SKM-1 (cell line): ENCODE data around the gene ACTRT2.

Experiments
- DNase-seq: peaks from one replicate; lab custom pipeline; 2025; ENCODE audit not compliant: unreplicated experiment; lab: John Stamatoyannopoulos, UW

Gene ACTRT2

DNA sequence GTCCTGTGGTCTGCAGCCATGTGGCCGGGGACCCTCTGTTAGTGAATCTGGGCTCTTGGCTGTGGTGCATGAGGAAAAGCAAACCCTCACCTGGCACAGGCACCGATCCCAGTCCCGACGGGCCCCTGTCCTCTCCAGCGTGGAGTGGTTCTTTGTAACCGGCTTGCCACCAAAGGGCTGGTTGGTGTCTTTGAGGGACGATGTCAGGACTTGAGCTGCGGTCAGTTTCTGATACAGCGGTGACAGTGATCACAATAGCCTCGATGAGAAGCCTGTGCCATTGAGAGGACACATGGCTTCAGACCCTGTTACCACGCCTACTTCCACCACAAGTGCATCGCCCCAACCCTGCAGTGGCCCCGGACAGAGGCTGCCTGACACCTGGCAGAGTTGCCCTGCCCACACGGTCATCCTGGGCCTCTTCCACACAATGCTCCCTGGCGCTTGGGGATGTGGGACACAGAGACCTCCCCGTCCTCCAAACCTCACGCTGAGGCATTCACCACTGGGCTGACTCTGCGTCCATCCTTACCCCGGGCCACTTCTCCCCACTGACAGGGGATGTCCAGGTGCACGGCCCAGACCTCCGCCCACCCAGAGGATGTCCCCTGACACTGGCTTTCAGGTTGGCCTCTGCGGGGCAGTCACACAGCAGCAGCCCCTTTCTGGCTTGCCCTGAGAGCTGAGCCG is 18.8 kb upstream of the ACTRT2 start:
- DNase-seq, result no peak

DNA sequence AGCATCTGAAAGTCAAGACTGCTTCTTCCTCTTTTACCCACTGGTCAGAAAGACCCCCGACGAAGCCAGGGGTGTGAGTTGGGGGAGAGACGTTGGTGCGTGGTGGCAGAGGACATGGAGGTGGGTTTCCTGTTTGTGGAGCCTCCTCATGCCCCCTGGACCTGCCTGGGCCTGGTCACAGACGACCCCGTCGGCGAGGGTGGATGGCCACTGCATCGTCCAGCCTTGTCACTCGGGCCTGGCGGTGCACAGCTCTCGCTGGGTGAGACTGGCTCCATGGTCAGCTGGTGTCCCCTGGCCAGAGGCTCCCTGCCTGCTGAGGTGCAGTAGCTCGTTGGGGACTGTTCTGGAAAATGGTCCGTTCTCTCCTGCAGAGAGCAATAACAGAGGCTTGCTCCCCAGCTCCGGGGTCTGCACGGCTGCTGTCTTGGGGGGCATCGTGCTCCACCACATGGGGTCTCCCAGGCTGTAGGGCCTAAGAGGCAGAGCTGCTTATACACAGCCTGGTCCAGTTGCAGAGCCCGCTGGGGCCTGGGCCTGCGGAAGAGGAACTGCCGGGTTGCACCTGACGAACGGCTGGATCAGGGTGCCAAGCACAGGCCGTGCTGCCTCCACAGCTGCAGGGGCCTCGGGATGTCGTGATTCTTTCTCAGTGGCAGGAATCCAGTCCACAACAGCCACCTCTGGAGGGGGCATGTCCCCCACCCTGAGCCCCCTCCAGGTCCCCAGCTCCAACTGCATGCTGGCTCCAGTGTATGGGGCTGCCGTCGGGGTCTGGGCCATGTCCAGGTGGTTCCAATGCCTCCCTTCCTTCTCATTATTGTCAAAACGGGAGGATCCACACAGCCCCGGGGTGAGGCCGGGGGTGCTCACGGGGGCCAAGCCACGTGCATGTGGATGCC is 18.0 kb upstream of the ACTRT2 start:
- DNase-seq, result no peak

DNA sequence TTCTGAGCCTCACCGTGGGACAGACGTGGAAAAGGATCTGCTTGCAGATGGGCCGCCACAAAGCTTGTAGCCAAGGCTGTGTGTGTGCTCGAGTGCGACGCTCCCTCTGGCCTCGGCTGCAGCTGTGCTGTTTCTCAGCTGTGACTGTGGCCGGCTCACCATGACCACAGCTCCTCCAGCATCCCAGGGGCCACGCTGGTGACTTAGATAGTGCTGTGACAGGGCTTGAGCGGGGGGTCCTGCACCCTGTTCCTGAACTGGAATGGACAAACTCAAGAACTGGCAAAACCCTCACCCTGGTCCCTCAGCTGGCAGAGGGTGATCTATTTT is 17.4 kb upstream of the ACTRT2 start:
- no peak for DNase-seq

DNA sequence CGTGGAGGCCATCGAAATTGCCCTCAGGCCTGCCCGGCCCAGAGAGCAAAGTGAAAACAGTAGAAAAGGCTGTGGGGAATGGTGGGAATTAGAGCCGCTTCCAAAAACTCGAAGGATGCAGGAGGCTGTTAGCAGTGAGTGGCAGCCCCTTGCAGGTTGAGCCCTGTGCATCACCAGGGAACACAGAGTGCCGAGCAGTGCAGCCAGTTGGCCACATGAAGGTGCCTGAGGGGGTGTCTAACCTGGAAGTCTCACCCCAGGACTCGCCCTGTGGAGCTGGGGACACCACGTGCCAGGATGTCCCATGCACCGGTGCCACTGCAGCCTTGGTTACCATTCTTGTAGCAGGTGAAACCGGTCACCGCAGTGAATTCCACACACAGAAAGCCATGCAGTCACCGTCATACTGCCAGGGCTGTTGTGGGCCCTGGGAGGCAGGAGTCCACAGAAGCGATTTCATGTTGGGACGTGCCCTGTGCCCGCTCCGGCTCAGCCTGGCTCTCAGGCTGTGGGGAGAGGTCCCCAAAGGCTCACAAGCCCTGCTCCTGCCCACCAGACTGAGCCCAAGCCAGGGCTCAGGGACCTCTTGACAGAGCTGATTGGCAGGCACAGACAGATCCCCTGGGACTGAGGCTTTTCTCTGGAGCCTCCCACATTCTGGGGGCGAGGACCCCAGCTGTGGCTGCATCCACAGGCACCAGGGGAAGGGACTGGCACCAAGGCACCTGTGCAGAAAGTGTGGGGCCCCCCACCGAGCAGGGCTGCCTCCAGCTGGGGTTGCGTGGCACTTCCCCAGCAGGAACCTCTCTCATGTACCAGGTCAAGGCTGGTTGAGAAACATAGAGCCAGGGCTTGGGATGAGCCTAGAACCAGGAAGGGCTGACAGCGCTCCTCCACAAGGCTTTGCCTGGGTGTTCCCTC is 16.7 kb upstream of the ACTRT2 start:
- no peak for DNase-seq

DNA sequence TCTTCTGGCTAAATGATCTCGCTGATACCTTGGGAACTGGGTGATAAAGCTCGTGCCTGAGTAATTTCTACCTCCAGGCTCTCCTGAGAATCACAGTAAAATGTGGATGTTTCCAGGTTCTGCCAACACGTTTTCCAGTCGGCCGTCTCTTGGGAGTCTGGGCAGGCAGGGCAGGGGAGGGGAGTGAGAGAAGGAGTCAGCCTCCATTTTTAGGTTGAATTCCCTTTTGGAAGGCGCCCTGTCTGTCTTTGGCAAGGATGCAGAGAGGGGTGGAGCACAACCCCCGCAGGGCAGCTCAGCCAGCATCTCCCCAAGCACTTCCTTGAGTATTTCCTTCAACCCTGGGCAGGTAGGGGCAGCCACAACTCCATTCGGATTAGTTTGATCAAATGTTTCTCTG is 15.5 kb upstream of the ACTRT2 start:
- no peak for DNase-seq

DNA sequence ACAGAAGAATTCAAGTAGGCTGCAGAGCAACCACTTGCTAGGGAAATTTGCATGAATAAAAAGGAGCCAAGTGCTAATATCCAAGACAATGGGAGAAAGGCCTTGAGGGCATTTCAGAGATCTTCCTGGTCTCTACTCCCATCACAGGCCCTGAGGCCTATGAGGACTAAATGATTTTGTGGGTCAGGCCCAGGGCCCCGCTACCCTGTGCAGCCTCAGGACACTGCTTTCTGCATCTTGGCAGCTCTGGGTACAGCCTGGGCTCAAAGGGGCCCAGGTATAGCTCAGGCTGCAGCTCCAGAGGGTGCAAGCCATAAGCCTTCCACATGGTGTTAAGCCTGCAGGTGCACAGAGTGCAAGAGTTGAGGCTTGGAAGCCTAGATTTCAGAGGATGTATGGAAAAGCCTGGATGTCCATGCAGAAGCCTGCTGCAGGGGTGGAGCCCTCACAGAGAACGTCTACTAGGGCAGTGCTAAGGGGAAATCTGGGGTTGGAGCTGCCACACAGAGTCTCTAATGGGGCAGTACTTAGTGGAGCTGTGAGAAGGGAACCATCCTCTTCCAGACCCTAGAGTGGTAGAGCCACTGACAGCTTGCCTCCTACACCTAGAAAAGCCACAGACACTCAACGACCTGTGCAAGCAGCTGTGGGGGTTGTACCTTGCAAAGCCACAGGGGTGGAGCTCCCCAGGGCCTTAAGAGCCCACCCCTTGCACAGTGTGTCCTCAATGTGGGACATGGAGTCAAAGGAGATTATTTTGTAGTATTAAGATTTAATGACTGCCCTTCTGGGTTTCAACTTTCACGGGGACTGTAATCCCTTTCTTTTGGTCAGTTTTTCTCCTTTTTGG is 13.7 kb upstream of the ACTRT2 start:
- DNase-seq, result no peak

DNA sequence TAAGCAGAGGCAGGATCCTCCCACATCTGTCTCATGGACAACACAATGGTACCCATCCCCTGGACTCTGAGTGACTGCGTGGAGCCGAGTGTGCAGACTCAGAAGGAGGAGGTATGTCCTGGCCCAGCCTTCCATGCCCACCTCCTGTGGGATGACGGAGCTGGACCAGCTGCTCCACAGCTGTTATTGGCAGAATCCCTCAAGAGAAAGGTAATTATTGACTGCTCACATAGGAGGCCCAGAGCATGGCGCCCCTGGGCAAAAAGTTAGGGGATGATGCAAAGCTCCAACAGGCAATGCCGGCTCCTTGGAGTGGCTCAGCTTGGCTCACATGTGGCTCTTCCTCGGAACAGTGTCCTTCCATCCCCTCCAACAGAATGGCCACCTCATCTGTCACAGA is 12.2 kb upstream of the ACTRT2 start:
- no peak for DNase-seq

DNA sequence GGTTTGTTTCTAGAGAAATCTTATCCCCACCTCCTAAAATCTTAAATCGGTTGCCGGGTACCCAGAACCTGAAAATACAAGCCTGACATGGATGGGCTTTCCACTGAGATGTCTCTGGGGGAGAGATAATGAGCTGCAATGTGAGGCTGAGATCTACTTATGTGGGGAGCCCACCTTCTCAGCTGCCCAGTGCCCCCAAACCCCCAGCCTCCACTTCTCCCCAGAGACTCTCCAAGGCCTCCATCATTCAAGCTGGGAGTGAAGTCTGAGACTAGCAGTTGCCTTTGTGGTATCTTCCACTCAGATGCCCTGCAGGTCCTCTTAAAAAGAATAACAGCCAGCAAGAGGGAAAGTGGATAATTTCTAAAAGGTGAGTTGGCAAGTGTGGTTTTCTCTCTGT is 11.7 kb upstream of the ACTRT2 start:
- DNase-seq, result no peak

DNA sequence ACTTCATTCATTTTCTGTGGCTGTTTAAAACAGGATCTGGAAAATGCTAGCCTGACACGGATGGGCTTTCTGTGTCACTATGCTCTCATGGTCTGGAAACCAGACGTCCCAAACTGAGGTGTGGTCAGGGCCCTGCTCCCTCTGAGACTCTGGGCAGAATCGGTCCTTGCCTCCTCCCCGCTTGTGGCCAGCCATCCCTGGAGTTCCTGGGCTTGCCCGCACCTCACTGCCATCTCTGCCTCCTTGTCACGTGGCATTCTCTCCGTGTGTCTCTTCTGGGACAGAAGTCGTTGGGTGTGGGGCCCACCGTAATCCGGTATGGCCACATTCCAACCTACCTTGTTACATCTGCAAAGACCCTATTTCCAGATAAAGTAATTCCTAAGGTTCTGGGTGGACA is 10.1 kb upstream of the ACTRT2 start:
- no peak for DNase-seq

DNA sequence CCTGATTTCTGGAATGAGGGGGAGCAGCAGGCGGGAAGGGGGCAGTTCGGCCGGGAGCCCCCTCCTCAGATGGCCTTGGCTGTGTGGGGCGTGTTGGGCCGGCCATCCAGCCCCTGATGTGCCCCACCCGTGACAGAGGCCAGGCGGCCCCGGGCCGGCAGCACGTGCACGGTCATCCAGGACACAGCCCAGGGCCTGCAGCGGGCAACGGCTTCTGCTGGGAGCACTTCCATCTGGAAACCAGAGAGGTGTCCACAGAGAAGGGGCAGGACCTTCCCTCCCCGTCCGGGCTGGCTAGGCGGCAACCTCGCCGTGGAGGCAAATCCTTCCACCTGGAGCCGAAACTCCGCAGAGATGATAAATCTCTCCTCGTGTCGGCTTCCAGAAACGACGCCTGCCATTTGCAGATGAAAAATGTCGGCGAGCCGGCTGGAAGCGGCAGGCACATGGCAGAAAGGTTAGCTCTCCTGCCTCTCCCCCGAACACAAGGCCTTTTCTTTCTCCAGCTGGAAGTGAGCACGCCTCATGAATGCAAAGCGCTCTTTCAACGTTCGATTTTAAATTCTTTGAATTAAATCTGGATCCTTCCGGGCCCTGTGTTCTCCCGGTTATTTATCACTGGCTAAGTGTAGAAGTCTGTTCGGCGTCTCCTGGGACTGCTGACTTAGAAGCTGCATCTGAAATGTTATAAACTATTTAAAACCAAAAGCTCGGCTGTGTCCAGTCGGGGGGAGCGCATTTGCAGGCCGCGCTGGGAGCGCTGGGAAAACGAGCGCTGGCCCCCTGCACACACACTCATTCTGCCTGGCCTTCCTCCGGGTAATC is 9.4 kb upstream of the ACTRT2 start:
- DNase-seq, result no peak

DNA sequence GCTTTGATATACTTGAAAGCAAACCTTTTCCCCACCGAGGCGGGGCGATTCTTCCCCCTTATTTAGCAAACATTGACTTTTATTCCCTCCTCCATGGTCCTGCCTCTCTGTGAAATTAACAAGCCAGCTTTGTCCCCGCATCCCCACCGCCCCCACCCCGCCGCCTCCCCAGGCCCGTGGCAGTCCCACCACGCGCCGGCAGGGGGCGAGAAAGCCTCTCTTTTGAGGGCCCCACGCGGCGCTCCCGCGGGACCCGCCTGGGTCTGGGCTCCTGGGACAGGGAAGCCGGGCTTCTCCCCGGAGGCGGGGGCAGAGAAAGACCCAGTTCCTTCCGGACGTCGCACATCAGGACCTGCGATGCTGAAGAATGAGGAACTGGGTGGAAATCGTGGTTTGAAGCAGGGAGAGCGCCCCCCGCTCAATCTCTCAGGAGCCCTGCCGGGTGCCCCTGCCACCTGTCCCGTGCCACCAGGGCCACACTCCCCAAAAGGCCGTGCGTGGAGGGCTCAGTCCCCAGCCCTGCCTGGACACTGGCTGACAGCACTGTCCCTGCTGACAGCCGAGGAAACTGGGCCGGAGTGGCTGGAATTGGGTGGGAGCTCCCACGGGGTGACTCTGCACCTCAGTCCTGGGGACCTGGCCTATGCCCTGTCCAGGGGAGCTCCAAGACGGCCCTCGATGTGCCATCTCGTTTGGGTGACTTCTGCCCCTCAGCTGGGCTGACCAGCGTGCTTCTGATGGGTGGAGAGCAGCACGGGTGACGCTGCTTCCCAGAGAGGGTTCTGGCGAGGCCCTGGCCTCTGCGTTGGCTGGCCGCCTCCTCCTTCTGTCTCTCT is 8.6 kb upstream of the ACTRT2 start:
- no peak for DNase-seq

DNA sequence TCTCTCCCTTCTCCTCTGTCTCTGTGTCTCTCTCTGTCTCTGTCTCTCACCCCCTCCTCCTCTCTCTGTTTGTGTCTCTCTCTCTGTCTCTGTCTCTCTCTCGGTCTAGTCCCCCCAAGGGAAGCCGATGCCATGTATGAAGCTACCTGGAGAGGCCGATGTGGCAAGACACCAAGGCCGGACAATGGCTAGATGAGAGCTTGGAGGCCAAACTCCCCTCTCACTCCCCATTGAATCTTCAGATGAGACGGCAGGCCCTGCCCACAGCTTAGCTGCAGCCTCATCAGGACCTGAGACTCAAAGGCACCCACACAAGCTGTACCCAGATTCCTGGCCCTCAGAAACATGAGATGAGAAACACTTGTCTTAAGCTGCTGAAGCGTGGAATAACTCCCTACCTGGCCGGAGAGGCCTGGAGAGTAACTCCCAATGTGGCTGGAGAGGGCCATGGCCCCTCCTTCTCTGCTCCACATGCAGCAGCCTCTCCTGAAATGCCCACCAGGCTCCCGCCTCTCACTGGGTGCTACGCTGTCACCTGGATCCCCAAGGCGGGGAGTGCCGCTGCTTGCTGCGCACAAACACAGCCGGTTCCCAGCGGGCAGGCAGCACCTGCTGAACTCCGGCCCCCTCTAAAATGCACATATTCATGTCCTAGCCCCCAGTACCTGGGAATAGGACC is 7.8 kb upstream of the ACTRT2 start:
- no peak for DNase-seq

DNA sequence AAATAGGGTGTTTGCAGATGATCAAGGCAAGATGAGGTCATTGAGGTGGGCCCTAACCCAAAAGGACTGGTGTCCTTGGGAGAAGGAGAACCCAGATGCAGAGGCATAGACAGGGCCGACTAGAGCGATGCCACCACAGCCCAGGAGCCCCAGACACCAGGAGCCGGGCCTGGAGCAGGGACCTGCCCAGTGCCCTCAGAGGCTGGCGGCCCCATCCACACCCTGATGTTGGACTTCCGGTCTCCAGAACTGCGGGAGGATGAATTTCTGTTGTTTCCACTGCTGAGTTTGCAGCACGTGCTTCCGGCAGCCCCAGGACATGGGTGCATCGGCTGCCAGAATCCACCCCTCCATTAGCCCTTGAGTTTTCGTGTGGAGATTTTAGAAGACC is 7.2 kb upstream of the ACTRT2 start:
- DNase-seq, result no peak

DNA sequence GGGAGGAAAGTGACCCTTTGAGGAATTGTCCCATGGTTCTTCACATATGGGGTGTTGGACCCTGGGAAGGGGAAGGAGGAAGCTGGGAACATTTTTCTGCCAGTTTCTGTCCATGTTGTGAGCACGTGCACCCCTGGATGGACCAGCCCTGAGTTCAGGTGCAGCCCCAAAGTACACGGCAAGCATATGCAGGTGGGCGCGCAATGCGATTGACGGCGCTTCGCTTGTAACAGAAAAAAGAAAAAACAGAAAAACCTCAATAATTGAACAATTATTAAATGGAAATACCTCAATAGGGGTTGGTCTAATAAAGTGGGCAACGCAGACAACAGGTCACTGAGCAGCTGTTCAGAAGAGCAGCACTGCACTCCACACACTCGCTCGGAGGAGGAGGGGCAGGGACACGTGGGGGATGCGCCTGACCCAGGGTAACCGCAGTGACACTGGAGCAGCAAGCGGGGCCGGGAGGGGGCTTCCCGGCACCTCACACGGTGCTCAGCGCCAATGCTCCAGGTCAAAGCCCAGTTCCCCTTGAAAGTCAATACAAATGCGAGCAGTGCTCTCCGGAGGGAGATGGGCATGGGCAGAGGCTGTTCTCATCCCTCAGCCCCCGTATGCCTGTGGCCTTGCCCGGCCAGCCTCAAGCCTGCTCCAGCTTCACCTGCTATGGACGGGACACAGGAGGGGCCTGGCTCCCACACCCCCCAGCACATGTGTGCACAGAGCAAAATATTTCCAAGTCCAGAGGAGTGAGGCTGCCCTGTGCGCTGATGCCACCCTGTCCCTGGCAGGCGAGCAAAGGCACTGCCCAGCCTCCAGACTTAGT is 6.6 kb upstream of the ACTRT2 start:
- no peak for DNase-seq

DNA sequence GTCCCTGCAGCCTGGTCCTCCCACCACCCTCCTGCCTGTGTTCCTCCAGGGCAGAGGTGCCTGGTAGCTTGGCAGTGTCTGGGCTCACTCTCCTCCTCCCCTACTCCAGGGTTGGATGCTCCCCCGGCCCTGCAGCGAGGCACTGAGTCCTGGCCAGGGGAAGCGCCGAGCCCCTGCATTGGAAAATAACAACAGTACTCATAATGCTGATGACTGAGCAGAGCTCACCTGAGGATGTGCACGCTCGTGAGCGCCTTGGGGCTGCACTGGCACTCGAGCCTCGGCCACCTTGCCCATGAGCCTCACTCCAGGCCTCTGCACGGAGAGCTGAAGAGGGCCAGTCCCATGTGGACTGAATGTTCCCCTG is 6.0 kb upstream of the ACTRT2 start:
- DNase-seq, result no peak

DNA sequence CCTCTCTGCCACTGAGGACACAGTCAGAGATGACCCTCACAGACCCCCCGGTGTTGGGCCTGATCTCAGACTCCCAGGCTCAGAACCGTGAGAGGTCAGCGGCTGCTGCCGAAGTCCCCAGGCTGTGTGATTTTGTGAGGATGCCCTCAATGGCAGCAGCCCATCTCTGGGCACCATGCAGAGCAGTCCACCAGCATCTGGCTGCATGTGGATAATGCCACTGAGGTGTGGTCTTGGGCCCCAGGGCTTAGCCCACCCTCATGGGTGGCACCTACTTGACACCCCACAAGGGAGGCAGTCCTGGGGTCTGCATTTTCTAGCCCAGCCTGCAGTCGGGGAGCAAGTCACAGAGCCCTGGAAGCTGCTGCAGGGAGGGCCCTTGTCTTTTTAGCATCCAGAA is 5.5 kb upstream of the ACTRT2 start:
- DNase-seq, result no peak

DNA sequence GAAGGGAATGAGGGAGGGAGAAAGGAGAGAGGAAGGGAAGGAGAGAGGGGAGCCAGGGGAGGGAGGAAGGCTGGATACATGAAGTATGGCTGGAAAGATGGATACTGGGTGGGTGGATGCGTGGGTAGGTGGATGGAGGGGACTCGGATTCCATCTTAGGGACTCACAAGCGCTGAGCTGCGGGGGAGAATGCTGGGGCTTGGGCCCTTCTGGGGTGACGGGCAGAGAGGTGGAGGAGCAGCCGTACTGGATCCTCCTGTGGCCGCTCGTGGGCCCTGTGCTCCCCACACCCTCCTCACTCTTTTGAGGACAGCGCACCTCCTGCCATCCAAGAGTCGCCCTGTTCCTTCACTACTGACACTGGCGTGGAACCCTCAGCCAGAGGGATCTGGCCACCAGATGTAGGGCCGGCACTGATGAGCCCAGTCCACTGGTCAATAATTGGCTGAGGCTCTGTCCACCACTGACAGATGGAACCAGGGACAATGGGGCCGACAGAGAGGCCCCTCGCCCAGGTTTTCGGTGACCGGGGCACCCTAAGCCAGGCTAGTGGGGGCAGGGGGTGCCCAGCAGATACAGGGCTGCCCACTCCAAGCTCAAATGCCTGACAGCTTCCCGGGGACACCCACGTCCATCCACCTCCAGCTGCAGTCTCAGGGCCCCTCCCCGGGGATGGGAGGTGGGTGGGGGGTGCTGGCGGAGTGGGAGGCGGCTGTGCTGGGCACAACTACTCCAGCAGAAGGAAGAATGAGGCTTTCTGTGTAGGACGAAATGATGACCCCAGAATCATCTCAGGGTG is 4.4 kb upstream of the ACTRT2 start:
- no peak for DNase-seq
